Measurements from ENCODE around the gene FOXN3. TPM values are rescaled to one million over a fixed set of nuclear protein-coding genes. Genes with fewer than 3 reads are reported as not detected.
"Not testable (repeated sequence)": the region's sequence is repeated elsewhere in the genome, so short reads cannot be mapped to it uniquely, and the experiment has no call there.

Gene FOXN3
- total RNA-seq, 1 donor from 2014 or later = 108 TPM

DNA sequence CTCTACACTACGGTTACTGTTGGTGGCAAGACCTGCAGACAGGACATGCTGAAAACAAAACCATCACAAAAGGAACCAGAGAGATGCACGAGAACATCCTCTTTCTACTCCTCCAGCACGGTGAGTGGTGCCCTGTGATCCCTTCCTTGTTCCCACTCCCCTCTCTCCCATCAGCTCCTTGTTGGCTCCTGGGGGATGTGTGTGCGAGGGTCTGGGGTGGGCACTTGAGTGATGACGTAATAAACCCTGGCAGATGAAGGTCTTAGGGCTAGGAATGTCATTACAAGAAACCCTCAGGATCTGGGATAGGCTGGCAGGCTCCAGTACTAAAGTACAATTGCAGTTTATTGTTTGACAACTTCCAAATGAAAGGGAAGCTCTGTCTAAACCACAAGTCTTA lies 261.5 kb downstream of the FOXN3 start:
- H3K27ac Mint-ChIP-seq (ENCODE audit: unreplicated experiment) = no peak overlapping the region
- H3K4me1 Mint-ChIP-seq (ENCODE audit: unreplicated experiment) = peaks cover 10% of the 10 kb centered on the region
- no peak for DNase-seq (ENCODE audit: low spot score)
- H3K27me3 Mint-ChIP-seq (ENCODE audit: unreplicated experiment) = no peaks in the 10 kb centered on the region
- TF ChIP-seq, protein P1, sequence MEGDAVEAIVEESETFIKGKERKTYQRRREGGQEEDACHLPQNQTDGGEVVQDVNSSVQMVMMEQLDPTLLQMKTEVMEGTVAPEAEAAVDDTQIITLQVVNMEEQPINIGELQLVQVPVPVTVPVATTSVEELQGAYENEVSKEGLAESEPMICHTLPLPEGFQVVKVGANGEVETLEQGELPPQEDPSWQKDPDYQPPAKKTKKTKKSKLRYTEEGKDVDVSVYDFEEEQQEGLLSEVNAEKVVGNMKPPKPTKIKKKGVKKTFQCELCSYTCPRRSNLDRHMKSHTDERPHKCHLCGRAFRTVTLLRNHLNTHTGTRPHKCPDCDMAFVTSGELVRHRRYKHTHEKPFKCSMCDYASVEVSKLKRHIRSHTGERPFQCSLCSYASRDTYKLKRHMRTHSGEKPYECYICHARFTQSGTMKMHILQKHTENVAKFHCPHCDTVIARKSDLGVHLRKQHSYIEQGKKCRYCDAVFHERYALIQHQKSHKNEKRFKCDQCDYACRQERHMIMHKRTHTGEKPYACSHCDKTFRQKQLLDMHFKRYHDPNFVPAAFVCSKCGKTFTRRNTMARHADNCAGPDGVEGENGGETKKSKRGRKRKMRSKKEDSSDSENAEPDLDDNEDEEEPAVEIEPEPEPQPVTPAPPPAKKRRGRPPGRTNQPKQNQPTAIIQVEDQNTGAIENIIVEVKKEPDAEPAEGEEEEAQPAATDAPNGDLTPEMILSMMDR (IDR thresholded peaks at IDR 0.05; ENCODE audit: unreplicated experiment) = no peak
- no peaks in the 10 kb centered on the region for H3K9me3 Mint-ChIP-seq (ENCODE audit: unreplicated experiment)
- peaks cover 8% of the 10 kb centered on the region for H3K36me3 Mint-ChIP-seq (ENCODE audit: low read depth, unreplicated experiment)
- no peak overlapping the region for H3K4me3 Mint-ChIP-seq (ENCODE audit: unreplicated experiment)

DNA sequence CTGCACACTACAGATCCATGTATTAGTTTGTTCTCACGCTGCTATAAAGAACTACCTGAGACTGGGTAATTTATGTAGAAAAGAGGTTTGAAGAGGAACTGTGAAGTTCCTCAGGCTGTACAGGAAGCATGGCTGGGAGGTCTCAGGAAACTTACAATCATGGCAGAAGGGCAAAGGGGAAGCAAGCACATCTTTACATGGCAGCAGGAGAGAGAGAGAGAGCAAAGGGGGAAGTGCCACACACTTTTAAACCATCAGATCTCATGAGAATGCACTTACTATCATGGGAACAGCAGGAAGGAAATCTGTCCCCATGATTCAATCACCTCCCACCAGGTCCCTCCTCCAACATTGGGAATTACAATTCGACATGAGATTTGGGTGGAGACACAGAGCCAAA lies 265.3 kb downstream of the FOXN3 start:
- DNase-seq (ENCODE audit: low spot score); H3K4me3 Mint-ChIP-seq (ENCODE audit: unreplicated experiment); H3K9me3 Mint-ChIP-seq (ENCODE audit: unreplicated experiment); H3K27me3 Mint-ChIP-seq (ENCODE audit: unreplicated experiment); H3K36me3 Mint-ChIP-seq (ENCODE audit: low read depth, unreplicated experiment); H3K4me1 Mint-ChIP-seq (ENCODE audit: unreplicated experiment): not testable (repeated sequence)
- peak overlapping the region; percentile 48 for H3K27ac Mint-ChIP-seq (ENCODE audit: unreplicated experiment)

DNA sequence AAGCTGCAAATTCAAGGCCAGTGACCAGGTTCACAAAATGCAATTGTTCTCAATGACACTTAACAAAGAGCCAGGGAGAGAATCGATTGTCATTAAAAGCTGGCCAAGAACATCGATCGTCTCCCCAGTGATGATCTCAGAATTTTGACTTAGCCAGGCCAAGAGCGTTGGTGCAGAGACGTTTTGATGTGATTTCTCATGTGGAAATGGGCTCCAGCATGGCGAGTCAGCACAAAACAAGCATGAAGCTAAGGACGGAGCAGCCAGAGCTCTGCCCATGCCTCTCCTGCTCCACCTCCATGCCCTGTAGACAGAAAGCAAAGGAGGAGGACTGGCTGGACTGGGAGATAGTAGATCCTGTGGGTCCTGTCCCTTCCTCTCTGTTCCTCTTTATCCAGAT lies 270.8 kb downstream of the FOXN3 start:
- no peak for DNase-seq (ENCODE audit: low spot score)
- no peak overlapping the region for H3K4me3 Mint-ChIP-seq (ENCODE audit: unreplicated experiment)
- H3K4me1 Mint-ChIP-seq (ENCODE audit: unreplicated experiment) = no peaks in the 10 kb centered on the region
- H3K27me3 Mint-ChIP-seq (ENCODE audit: unreplicated experiment) = peaks cover 7% of the 10 kb centered on the region
- no peak overlapping the region for H3K27ac Mint-ChIP-seq (ENCODE audit: unreplicated experiment)
- H3K36me3 Mint-ChIP-seq (ENCODE audit: low read depth, unreplicated experiment) = no peaks in the 10 kb centered on the region
- TF ChIP-seq, protein P1 (IDR thresholded peaks at IDR 0.05; ENCODE audit: unreplicated experiment) = no peak
- H3K9me3 Mint-ChIP-seq (ENCODE audit: unreplicated experiment) = no peaks in the 10 kb centered on the region

DNA sequence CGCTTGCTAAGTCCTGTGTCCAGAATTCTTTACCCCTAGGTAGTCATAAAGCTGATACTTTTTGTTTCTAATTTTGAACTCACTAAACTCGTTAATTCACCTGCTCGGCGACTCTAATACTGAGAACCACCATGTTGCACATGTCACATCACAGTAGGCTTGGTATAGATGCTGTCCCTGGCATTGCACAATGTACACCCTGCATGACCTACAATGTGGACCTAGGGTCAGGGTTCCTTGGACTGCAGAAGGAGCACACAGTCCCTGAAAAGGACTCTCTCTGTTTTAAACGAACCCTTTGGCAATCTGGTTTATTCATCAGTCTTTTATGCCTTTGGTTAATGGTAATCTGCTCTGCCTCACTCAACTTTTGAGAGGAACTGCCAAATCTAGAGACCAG lies 272.4 kb downstream of the FOXN3 start:
- Mint-ChIP-seq H3K9me3 (ENCODE audit: unreplicated experiment) (no peaks in the 10 kb centered on the region), H3K27ac (ENCODE audit: unreplicated experiment) (no peak overlapping the region), H3K4me1 (ENCODE audit: unreplicated experiment) (no peaks in the 10 kb centered on the region), H3K27me3 (ENCODE audit: unreplicated experiment) (peaks cover 7% of the 10 kb centered on the region), H3K36me3 (ENCODE audit: low read depth, unreplicated experiment) (no peaks in the 10 kb centered on the region), H3K4me3 (ENCODE audit: unreplicated experiment) (no peak overlapping the region)
- no peak for DNase-seq (ENCODE audit: low spot score)
- TF ChIP-seq, protein P1 (IDR thresholded peaks at IDR 0.05; ENCODE audit: unreplicated experiment) = no peak

DNA sequence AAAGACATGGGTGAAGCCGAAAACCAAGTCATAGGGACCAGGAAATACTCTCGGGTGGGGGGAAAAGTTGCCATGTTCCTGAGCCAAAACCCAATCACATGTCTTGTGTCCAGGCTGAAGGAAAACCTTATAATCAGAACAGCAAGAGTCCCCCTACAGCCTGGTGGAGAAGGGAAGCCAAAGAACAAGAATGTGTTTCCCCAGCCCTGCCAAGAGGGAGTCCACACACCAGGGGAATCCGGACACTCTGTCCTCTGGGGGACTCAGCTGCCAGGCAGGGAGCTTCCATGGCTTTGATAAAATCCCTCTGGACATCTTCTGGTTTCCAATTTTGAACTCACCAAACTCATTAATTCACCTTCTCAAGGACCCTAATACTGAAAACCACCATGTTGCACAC lies 273.0 kb downstream of the FOXN3 start:
- Mint-ChIP-seq H3K27ac (ENCODE audit: unreplicated experiment) (no peak overlapping the region), H3K36me3 (ENCODE audit: low read depth, unreplicated experiment) (no peaks in the 10 kb centered on the region), H3K9me3 (ENCODE audit: unreplicated experiment) (no peaks in the 10 kb centered on the region), H3K4me1 (ENCODE audit: unreplicated experiment) (no peaks in the 10 kb centered on the region), H3K4me3 (ENCODE audit: unreplicated experiment) (no peak overlapping the region), H3K27me3 (ENCODE audit: unreplicated experiment) (peaks cover 7% of the 10 kb centered on the region)
- TF ChIP-seq, protein P1 (IDR thresholded peaks at IDR 0.05; ENCODE audit: unreplicated experiment) = no peak
- no peak for DNase-seq (ENCODE audit: low spot score)

DNA sequence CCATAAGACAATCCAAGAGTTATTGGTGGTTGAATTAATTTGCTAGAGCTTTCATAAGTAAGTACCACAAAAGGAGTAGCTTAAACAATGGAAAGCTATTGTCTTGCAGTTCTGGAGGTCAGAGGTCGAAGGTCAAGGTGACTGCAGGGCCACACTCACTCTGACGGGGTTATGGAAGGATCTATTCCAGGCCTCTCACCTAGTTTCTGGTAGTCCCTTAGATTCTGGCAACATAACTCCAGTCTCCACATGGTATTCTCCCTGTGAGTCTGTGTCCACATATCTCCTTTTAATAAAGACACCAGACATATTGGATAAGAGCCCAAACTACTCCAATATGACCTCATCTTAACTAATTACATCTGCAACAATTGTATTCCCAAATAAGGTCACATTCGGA lies 273.4 kb downstream of the FOXN3 start:
- Mint-ChIP-seq H3K27me3 (ENCODE audit: unreplicated experiment) (peaks cover 7% of the 10 kb centered on the region), H3K27ac (ENCODE audit: unreplicated experiment) (no peak overlapping the region), H3K4me3 (ENCODE audit: unreplicated experiment) (no peak overlapping the region), H3K9me3 (ENCODE audit: unreplicated experiment) (no peaks in the 10 kb centered on the region), H3K4me1 (ENCODE audit: unreplicated experiment) (no peaks in the 10 kb centered on the region), H3K36me3 (ENCODE audit: low read depth, unreplicated experiment) (no peaks in the 10 kb centered on the region)
- TF ChIP-seq, protein P1 (IDR thresholded peaks at IDR 0.05; ENCODE audit: unreplicated experiment) = no peak
- no peak for DNase-seq (ENCODE audit: low spot score)

Data from endothelial cell (in vitro differentiated cells).